HL-60 (cell line): ENCODE results near the gene PTBP1.

Experiments
- DNase-seq, 2 experiments: peaks; one replicate each; pipeline ENCODE4 v3.0.0-alpha.2; 2010 to 2020; ENCODE audit warnings: low read depth in 1 of 2, low spot score in 1 of 2
- H3K27ac ChIP-seq: fragments of 250-450 bp; sonication (Bioruptor Pico); replicated peaks from 2 replicates; pipeline ENCODE4 v1.5.1; 2020; ENCODE audit warnings: mild to moderate bottlenecking, moderate library complexity
- H3K27me3 ChIP-seq: fragments of 250-450 bp; sonication (Bioruptor Pico); 2 replicates; pipeline ENCODE4 v1.5.1; 2021; ENCODE audit warnings: mild to moderate bottlenecking, moderate library complexity; ENCODE audit not compliant: insufficient read depth, poor library complexity, severe bottlenecking
- H3K4me3 ChIP-seq: replicated peaks from 2 replicates; pipeline ENCODE4 v1.5.1; 2011; ENCODE audit warnings: mild to moderate bottlenecking, control low read depth, low read length; ENCODE audit not compliant: insufficient read depth
- CTCF ChIP-seq: IDR thresholded peaks from one replicate; pipeline ENCODE4 v1.5.1; 2011; ENCODE audit warnings: low read length, control low read depth, inconsistent platforms; ENCODE audit not compliant: insufficient read depth
- GABPA ChIP-seq: IDR thresholded peaks from 2 replicates; pipeline ENCODE4 v1.6.1; 2012; ENCODE audit warnings: low read depth
- POLR2AphosphoS5 ChIP-seq: IDR thresholded peaks from 2 replicates; pipeline ENCODE4 v1.6.1; 2012; ENCODE audit warnings: low read depth
- REST ChIP-seq: IDR thresholded peaks from 2 replicates; pipeline ENCODE4 v1.6.1; 2012; ENCODE audit warnings: low read depth; ENCODE audit not compliant: insufficient replicate concordance
- SPI1 ChIP-seq: IDR thresholded peaks from 2 replicates; pipeline ENCODE4 v1.6.1; 2012; ENCODE audit warnings: low read depth, mild to moderate bottlenecking, borderline replicate concordance

The PTBP1 gene

GRCh38 chr19:791007-791566, 6.2 kb upstream of the PTBP1 start:
- TF ChIP-seq GABPA, result no peak
- no peak for TF ChIP-seq SPI1
- TF ChIP-seq CTCF, result no peak
- no peak for TF ChIP-seq REST
- TF ChIP-seq POLR2AphosphoS5, result no peak
- DNase-seq, result no peak
- Histone ChIP-seq H3K27ac (no peak overlapping the region), H3K4me3 (no peak overlapping the region), H3K27me3 (no peaks in the 10 kb centered on the region)

GRCh38 chr19:791567-792305, 5.5 kb upstream of the PTBP1 start:
- Histone ChIP-seq H3K27me3 (no peaks in the 10 kb centered on the region), H3K27ac (no peak overlapping the region), H3K4me3 (no peak overlapping the region)
- TF ChIP-seq GABPA (no peak), REST (no peak), SPI1 (no peak), POLR2AphosphoS5 (no peak), CTCF (no peak)
- DNase-seq, result no peak

- H3K27ac ChIP-seq, result no peak overlapping the region
- TF ChIP-seq CTCF (no peak), GABPA (no peak), REST (no peak), SPI1 (no peak), POLR2AphosphoS5 (no peak)
- H3K27me3 ChIP-seq, result no peaks in the 10 kb centered on the region
- H3K4me3 ChIP-seq, result no peak overlapping the region
- DNase-seq, result no peak
Measured at GRCh38 chr19:792306-792885, 4.9 kb upstream of the PTBP1 start.
